ENCODE results near the gene ASPDH.

- TF ChIP-seq CTCF (optimal IDR thresholded peaks at IDR 0.05 in 1 of 3, IDR thresholded peaks at IDR 0.05 in 1 of 3, conservative IDR thresholded peaks at IDR 0.05 in 1 of 3; ENCODE audit: extremely low read depth in 1 of 3, insufficient read depth in 2 of 3, low read length in 3 of 3) (no peak), EZH2 (IDR thresholded peaks at IDR 0.05; ENCODE audit: low read length) (no peak)
Observed at GRCh38 chr19:50537306-50537685, 23.6 kb upstream of the ASPDH start.

All from keratinocyte (primary cell).